Lung (tissue), 12 donors: Measurements from ENCODE around the gene SYNGR1. TPM values are rescaled to one million over a fixed set of nuclear protein-coding genes. Genes with fewer than 3 reads are reported as not detected.

Experiments
- ATAC-seq: fragments of 200-7000 bp; cut with Tn5 transposase; one replicate; pipeline ENCODE4 v1.9.1; 2020; ENCODE audit warnings: moderate number of reproducible peaks; ENCODE audit not compliant: insufficient read depth, low FRiP score
- DNase-seq, 3 donors: peaks; one replicate each; pipeline ENCODE4 v3.0.0-alpha.2; 2013 to 2017
- H3K27ac ChIP-seq, 2 donors: one replicate each; pipeline ENCODE4 v1.5.1; 2013; ENCODE audit warnings: mild to moderate bottlenecking in 2 of 2, moderate library complexity in 2 of 2, control low read depth in 1 of 2, inconsistent platforms in 1 of 2, low read depth in 1 of 2, low read length in 1 of 2
- H3K27me3 ChIP-seq, 3 donors: one replicate each; pipeline ENCODE4 v1.5.1; 2013; ENCODE audit warnings: low read length in 2 of 3; ENCODE audit not compliant: control insufficient read depth in 3 of 3, insufficient read depth in 3 of 3
- H3K36me3 ChIP-seq, 4 donors: one replicate each; pipeline ENCODE4 v1.5.1; 2013; ENCODE audit warnings: low read length in 4 of 4, mild to moderate bottlenecking in 1 of 4, moderate library complexity in 1 of 4; ENCODE audit not compliant: control insufficient read depth in 4 of 4, insufficient read depth in 4 of 4
- H3K4me1 ChIP-seq, 5 donors: one replicate each; pipeline ENCODE4 v1.5.1; 2013; ENCODE audit warnings: low read length in 5 of 5, mild to moderate bottlenecking in 2 of 5, moderate library complexity in 1 of 5; ENCODE audit not compliant: control insufficient read depth in 5 of 5, insufficient read depth in 5 of 5
- H3K4me3 ChIP-seq: one replicate; pipeline ENCODE4 v1.5.1; 2013; ENCODE audit warnings: mild to moderate bottlenecking, control low read depth, moderate library complexity
- H3K9ac ChIP-seq, 2 donors: one replicate each; pipeline ENCODE4 v1.5.1; 2013; ENCODE audit warnings: low read length in 2 of 2, control low read depth in 1 of 2; ENCODE audit not compliant: insufficient read depth in 1 of 2
- H3K9me3 ChIP-seq, 4 donors: one replicate each; pipeline ENCODE4 v1.5.1; 2013; ENCODE audit warnings: low read length in 3 of 4, mild to moderate bottlenecking in 1 of 4, moderate library complexity in 1 of 4; ENCODE audit not compliant: control insufficient read depth in 4 of 4, insufficient read depth in 3 of 4
- WGBS, 2 donors: extraction: QIAGEN DNeasy Blood & Tissue Kit; methylation state at CpG; one replicate each; pipeline ENCODE4 v1.1.7; 2013; 5-methylcytosine and 5-hydroxymethylcytosine counted together
- polyA plus RNA-seq, 2 donors: library from polyadenylated mRNA; stranded (reverse); fragments of 200-250 nt; gene quantifications; one replicate each; pipeline ENCODE4 v1.2.1, GENCODE V29; 2013
- total RNA-seq, 2 donors: library from RNA; depleted of rRNA in 1 of 2; stranded (reverse); fragments of >200 nt in 1 of 2; gene quantifications; one replicate each; pipeline ENCODE4 v1.2.1, GENCODE V29; 2014 to 2021
- TF ChIP-seq, protein P1 (sequence below): IDR thresholded peaks from 2 replicates; pipeline ENCODE4 v1.5.1; 2012; ENCODE audit warnings: mild to moderate bottlenecking; ENCODE audit errors: control extremely low read depth, extremely low read depth
- donor health status: control.
- donor health status: control.
- donor health status: Bipolar disorder and iron deficiency.
- donor health status: healthy.
- donor health status: DM: yes; HTN: yes; CAD: no.

SYNGR1 gene
- total and polyA plus RNA-seq, 4 donors = 3.5 to 13.3 (median 5.5) TPM

- Histone ChIP-seq H3K36me3 (no peaks in the 10 kb centered on the region), H3K4me3 (no peak overlapping the region), H3K27ac (no peak overlapping the region), H3K9me3 (no peaks in the 10 kb centered on the region), H3K27me3 (no peaks in the 10 kb centered on the region), H3K4me1 (peaks cover 0 to 22% (median 6%) of the 10 kb centered on the region in 5 donors), H3K9ac (no peak overlapping the region)
- TF ChIP-seq, protein P1, sequence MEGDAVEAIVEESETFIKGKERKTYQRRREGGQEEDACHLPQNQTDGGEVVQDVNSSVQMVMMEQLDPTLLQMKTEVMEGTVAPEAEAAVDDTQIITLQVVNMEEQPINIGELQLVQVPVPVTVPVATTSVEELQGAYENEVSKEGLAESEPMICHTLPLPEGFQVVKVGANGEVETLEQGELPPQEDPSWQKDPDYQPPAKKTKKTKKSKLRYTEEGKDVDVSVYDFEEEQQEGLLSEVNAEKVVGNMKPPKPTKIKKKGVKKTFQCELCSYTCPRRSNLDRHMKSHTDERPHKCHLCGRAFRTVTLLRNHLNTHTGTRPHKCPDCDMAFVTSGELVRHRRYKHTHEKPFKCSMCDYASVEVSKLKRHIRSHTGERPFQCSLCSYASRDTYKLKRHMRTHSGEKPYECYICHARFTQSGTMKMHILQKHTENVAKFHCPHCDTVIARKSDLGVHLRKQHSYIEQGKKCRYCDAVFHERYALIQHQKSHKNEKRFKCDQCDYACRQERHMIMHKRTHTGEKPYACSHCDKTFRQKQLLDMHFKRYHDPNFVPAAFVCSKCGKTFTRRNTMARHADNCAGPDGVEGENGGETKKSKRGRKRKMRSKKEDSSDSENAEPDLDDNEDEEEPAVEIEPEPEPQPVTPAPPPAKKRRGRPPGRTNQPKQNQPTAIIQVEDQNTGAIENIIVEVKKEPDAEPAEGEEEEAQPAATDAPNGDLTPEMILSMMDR = no peak
- ATAC-seq = no peak
- no peak for DNase-seq
- 90 to 96% methylated on average over 9 of the region's 9 CpGs for WGBS, 2 donors
Observed at GRCh38 chr22:39359659-39360195, 9.9 kb downstream of the SYNGR1 start.

GRCh38 chr22:39360242-39360641 lies 10.5 kb downstream of the SYNGR1 start:
- Histone ChIP-seq H3K9ac (no peak overlapping the region), H3K36me3 (no peaks in the 10 kb centered on the region), H3K27me3 (no peaks in the 10 kb centered on the region), H3K27ac (no peak overlapping the region), H3K4me1 (peaks cover 0 to 22% (median 6%) of the 10 kb centered on the region in 5 donors), H3K9me3 (no peaks in the 10 kb centered on the region), H3K4me3 (no peak overlapping the region)
- TF ChIP-seq, protein P1 = no peak
- 86 to 93% methylated on average over 18 of the region's 18 CpGs for WGBS, 2 donors
- ATAC-seq = no peak
- DNase-seq = no peak

DNA sequence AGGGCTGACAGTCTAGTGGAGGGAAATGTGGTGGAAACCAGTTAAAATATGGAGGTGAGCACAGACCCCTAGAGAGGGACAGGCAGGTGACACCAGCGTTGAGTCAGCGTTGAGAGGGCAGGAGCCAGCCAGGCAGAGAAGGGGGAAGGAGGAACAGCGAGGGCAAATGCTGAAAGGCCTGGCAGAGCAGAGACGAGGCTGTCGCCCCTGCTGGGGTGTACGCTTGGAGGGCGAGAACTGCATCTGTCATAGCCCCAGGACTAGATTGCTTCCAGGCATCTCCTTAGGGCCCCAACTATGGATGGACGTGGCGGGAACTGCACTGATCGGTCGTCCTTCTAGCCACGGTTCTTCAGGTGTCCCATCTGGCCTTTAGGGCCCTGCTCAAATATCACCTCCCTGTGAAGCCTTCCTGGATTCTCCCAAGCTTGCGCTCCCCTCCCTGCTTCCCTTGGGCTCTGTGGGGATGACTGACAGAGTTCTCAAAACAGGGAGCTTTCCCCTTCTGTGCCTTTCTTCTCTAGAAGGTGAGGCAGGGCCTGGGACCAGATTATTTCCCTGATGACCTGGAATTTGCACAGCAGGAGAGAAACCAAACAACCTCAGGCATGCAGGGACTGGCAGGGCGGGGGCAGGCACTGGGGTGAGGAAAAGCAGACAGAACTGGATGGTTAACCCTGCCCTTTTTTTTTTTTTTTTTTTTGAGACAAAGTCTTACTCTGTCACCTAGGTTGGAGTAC lies 11.1 kb downstream of the SYNGR1 start:
- no peak overlapping the region for H3K4me3 ChIP-seq
- TF ChIP-seq, protein P1 = no peak
- H3K27me3 ChIP-seq = no peaks in the 10 kb centered on the region
- H3K4me1 ChIP-seq = peaks cover 0 to 22% (median 6%) of the 10 kb centered on the region in 5 donors
- DNase-seq (no peak), ATAC-seq (no peak)
- H3K9me3 ChIP-seq = no peaks in the 10 kb centered on the region
- H3K27ac ChIP-seq = no peak overlapping the region
- 77 to 79% methylated on average over 14 of the region's 14 CpGs for WGBS, 2 donors
- H3K9ac ChIP-seq = no peak overlapping the region
- no peaks in the 10 kb centered on the region for H3K36me3 ChIP-seq
